ENCODE data around the gene SDSL.

DNA sequence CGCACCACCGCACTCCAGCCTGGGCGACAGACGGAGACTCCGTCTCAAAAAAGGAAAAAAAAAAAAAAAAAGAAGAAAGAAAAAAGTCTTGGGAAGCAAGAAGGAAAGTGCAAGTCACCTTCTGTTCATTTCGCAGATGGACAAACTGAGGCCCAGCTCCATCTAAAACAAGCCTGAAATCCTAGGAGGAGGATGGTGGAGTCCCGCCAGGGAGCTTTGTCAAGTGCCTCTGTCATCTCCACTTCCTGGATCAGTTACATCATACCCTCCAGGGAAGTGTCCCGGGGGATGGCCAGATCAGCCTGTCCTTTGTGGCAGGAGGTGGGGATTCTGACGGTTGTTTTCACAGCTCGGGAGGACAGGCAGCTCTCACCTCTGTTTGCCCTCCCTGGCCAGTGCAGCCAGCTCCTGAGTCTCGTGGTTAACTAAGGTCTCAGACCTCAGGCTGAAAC is 8.7 kb upstream of the SDSL start:
- TF ChIP-seq POLR2A (IDR thresholded peaks at IDR 0.05), result no peak
- TF ChIP-seq, protein P1, sequence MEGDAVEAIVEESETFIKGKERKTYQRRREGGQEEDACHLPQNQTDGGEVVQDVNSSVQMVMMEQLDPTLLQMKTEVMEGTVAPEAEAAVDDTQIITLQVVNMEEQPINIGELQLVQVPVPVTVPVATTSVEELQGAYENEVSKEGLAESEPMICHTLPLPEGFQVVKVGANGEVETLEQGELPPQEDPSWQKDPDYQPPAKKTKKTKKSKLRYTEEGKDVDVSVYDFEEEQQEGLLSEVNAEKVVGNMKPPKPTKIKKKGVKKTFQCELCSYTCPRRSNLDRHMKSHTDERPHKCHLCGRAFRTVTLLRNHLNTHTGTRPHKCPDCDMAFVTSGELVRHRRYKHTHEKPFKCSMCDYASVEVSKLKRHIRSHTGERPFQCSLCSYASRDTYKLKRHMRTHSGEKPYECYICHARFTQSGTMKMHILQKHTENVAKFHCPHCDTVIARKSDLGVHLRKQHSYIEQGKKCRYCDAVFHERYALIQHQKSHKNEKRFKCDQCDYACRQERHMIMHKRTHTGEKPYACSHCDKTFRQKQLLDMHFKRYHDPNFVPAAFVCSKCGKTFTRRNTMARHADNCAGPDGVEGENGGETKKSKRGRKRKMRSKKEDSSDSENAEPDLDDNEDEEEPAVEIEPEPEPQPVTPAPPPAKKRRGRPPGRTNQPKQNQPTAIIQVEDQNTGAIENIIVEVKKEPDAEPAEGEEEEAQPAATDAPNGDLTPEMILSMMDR (IDR thresholded peaks at IDR 0.05), result no peak

Measured in body of pancreas (tissue), 4 donors.